K562 (cell line): ENCODE data around the gene CCDC137. TPM values are rescaled to one million over a fixed set of nuclear protein-coding genes. Genes with fewer than 3 reads are reported as not detected.

Source experiments
- ATAC-seq: fragments of 200-7000 bp; cut with Tn5 transposase; 3 replicates; pipeline ENCODE4 v1.9.1; 2020; ENCODE audit warnings: moderate library complexity
- BruUV-seq: library from RNA; stranded (reverse); fragments of 400-500 nt; replicated peaks from 2 replicates; lab custom pipeline; 2021; lab: Mats Ljungman, UMichigan
- CTCF ChIA-PET: fragments of 300-600 bp; formaldehyde crosslinking; extraction: SDS; loops from one replicate; lab custom pipeline; 2021; ENCODE audit warnings: low intra/inter-chr PET ratio; lab: Yijun Ruan, JAX
- POLR2A ChIA-PET: fragments of 300-600, 350-650 bp; sonication (Branson Sonifier 250); formaldehyde crosslinking; extraction: SDS; loops from one replicate; lab custom pipeline; 2021; ENCODE audit warnings: antibody characterized with exemption, inconsistent platforms; lab: Yijun Ruan, JAX
- DNase-seq, 4 experiments: peaks; one replicate each; pipeline versions ENCODE4 v3.0.0 to v3.0.0-alpha.2; 2011 to 2018; ENCODE audit warnings: low spot score in 3 of 4, mixed read lengths in 3 of 4; ENCODE audit errors: extremely low read depth in 1 of 4
- FAIRE-seq: peaks from 2 replicates; lab custom pipeline; 2011; peaks lifted over from hg19 to GRCh38; lab: Jason Lieb, UNC
- H2AFZ ChIP-seq: 2 replicates; pipeline ENCODE4 v1.6.0; 2011; ENCODE audit warnings: low read depth, low read length, control low read depth, inconsistent platforms
- H3K27ac ChIP-seq: fragments of 200-600 bp; 3 replicates; pipeline ENCODE4 v1.8.0; 2011; ENCODE audit warnings: low read depth, mild to moderate bottlenecking, control low read depth, inconsistent platforms, low read length, moderate library complexity, mixed read lengths; ENCODE audit errors: extremely low read depth
- H3K27me3 ChIP-seq, 2 experiments: fragments of 300-600 bp in 1 of 2; 2 replicates in 1 of 2; 3 replicates in 1 of 2; pipeline versions ENCODE4 v1.6.0 to v1.8.0; 2011; ENCODE audit warnings: inconsistent platforms in 2 of 2, low read length in 2 of 2, mild to moderate bottlenecking in 1 of 2, mixed read lengths in 1 of 2, moderate library complexity in 1 of 2; ENCODE audit not compliant: control insufficient read depth in 2 of 2, insufficient read depth in 2 of 2
- H3K36me3 ChIP-seq: fragments of 300-600 bp; 3 replicates; pipeline ENCODE4 v1.8.0; 2011; ENCODE audit warnings: mild to moderate bottlenecking, low read length, inconsistent platforms; ENCODE audit not compliant: control insufficient read depth, insufficient read depth
- H3K4me1 ChIP-seq, 2 experiments: fragments of 200-600 bp in 1 of 2; replicated peaks in 1 of 2; 2 replicates in 1 of 2; 3 replicates in 1 of 2; pipeline versions ENCODE4 v1.5.1 to v1.8.0; 2011; ENCODE audit warnings: inconsistent platforms in 2 of 2, low read length in 2 of 2, mild to moderate bottlenecking in 1 of 2, mixed read lengths in 1 of 2, moderate library complexity in 1 of 2; ENCODE audit not compliant: control insufficient read depth in 2 of 2, insufficient read depth in 2 of 2
- H3K4me2 ChIP-seq: 2 replicates; pipeline ENCODE4 v1.6.1; 2011; ENCODE audit warnings: low read length, control low read depth, inconsistent platforms, mixed read lengths; ENCODE audit not compliant: insufficient read depth
- H3K4me3 ChIP-seq: fragments of 200-600 bp; sonication (generic), shearing (Covaris generic); 2 replicates; pipeline ENCODE4 v1.5.1; 2016; ENCODE audit warnings: control low read depth, inconsistent platforms
- H3K79me2 ChIP-seq: fragments of 200-600 bp; 3 replicates; pipeline ENCODE4 v1.8.0; 2011; ENCODE audit warnings: low read length, inconsistent platforms; ENCODE audit not compliant: control insufficient read depth, insufficient read depth
- H3K9ac ChIP-seq, 2 experiments: 2 replicates each; pipeline versions ENCODE4 v1.6.0 to v1.6.1; 2011; ENCODE audit warnings: low read depth in 2 of 2, low read length in 2 of 2, control low read depth in 1 of 2, inconsistent platforms in 1 of 2, mild to moderate bottlenecking in 1 of 2, mixed read lengths in 1 of 2; ENCODE audit not compliant: insufficient read depth in 1 of 2
- H3K9me1 ChIP-seq: one replicate; pipeline ENCODE4 v1.6.0; 2011; ENCODE audit warnings: inconsistent platforms, mild to moderate bottlenecking, low read length, moderate library complexity; ENCODE audit not compliant: control insufficient read depth, insufficient read depth
- H3K9me3 ChIP-seq: replicated peaks from 2 replicates; pipeline ENCODE4 v1.5.1; 2011; ENCODE audit warnings: low read depth, low read length, inconsistent platforms; ENCODE audit not compliant: control insufficient read depth, insufficient read depth
- H4K20me1 ChIP-seq: replicated peaks from 2 replicates; pipeline ENCODE4 v1.6.1; 2011; ENCODE audit warnings: low read length, inconsistent platforms, mixed read lengths; ENCODE audit not compliant: control insufficient read depth, insufficient read depth
- BCOR ChIP-seq: fragments of 450-650 bp; IDR thresholded peaks from 2 replicates; pipeline ENCODE4 v1.6.1; 2016
- C11orf30 ChIP-seq: fragments of 450-650 bp; IDR thresholded peaks from 2 replicates; pipeline ENCODE4 v1.6.1; 2016; ENCODE audit warnings: low read depth, mild to moderate bottlenecking
- EGR1 ChIP-seq: fragments of 450-650 bp; conservative IDR thresholded peaks from 2 replicates; pipeline ENCODE4 v1.6.1; 2017; ENCODE audit warnings: mild to moderate bottlenecking
- MYNN ChIP-seq, 2 experiments: sonication (generic); formaldehyde crosslinking in 1 of 2; IDR thresholded peaks; 2 replicates each; pipeline versions ENCODE4 v1.5.0 to v1.6.1; 2016 to 2020; ENCODE audit warnings: antibody characterized with exemption in 1 of 2, missing genetic modification reagents in 1 of 2
- NR3C1 ChIP-seq: sonication (generic); formaldehyde crosslinking; IDR thresholded peaks from 2 replicates; pipeline ENCODE4 v1.8.1; 2022; ENCODE audit warnings: missing genetic modification reagents
- POLR2G ChIP-seq: fragments of 200-400 bp; formaldehyde crosslinking; IDR thresholded peaks from 2 replicates; pipeline ENCODE4 v1.6.1; 2017; ENCODE audit warnings: low read depth, mild to moderate bottlenecking, antibody characterized with exemption, low read length, moderate library complexity
- SMARCA5 ChIP-seq: fragments of 450-650 bp; IDR thresholded peaks from 2 replicates; pipeline ENCODE4 v1.6.1; 2016
- SMARCE1 ChIP-seq: fragments of 450-650 bp; IDR thresholded peaks from 2 replicates; pipeline ENCODE4 v1.7.1; 2016; ENCODE audit warnings: mild to moderate bottlenecking
- ZFX ChIP-seq: sonication (generic); formaldehyde crosslinking; IDR thresholded peaks from 2 replicates; pipeline ENCODE4 v1.8.0; 2022; ENCODE audit warnings: mild to moderate bottlenecking, missing genetic modification reagents, moderate library complexity
- ZNF316 ChIP-seq: fragments of 450-650 bp; IDR thresholded peaks from 2 replicates; pipeline ENCODE4 v1.6.1; 2016
- ZNF41 ChIP-seq: fragments of 250-450 bp; sonication (Bioruptor Pico); conservative IDR thresholded peaks from 2 replicates; pipeline ENCODE4 v1.4.0; 2020; ENCODE audit warnings: mild to moderate bottlenecking
- ZNF511 ChIP-seq: sonication (generic); formaldehyde crosslinking; IDR thresholded peaks from 2 replicates; pipeline ENCODE4 v1.8.0; 2022; ENCODE audit warnings: mild to moderate bottlenecking, missing genetic modification reagents
- WGBS: fragments of 100-300 bp; shearing (Covaris generic); methylation state at CpG from one replicate; pipeline ENCODE4 v1.1.6; 2016; ENCODE audit warnings: low coverage, mixed read lengths; ENCODE audit not compliant: insufficient coverage; ENCODE audit errors: missing lambda C conversion rate; 5-methylcytosine and 5-hydroxymethylcytosine counted together
- in situ Hi-C: fragments of 300-500 bp; cut with MboI; formaldehyde crosslinking; loops from 4 replicates; pipeline ENCODE4 v1.15.0; 2018; ENCODE audit warnings: inconsistent platforms, mixed read lengths
- intact Hi-C: fragments of 100-400 bp; cut with micrococcal nuclease; formaldehyde crosslinking; loops from 2 replicates; pipeline ENCODE4 v1.14.2; 2022
- polyA plus RNA-seq, 8 experiments: library from polyadenylated mRNA; depleted of rRNA in 4 of 8; stranded (reverse) in 5 of 8; unstranded in 3 of 8; fragments of >200 nt; fragmentation: Nextera tagmentation in 2 of 8; fragmentation: Illumina TruSeq in 1 of 8; extraction: Ambion mirVana in 2 of 8; extraction: Trizol in 1 of 8; gene quantifications; 2 replicates each; pipeline versions ENCODE4 v1.2.1 to v1.2.3, GENCODE V29; 2011 to 2014; ENCODE audit warnings: inconsistent platforms in 1 of 8, missing spikeins in 1 of 8
- total RNA-seq, 7 experiments: library from RNA; depleted of rRNA in 6 of 7; stranded (reverse); fragments of >200 nt in 6 of 7; fragmentation: Illumina TruSeq in 2 of 7; extraction: Trizol in 2 of 7; gene quantifications; 2 replicates each; pipeline versions ENCODE4 v1.2.1 to v1.2.3, GENCODE V29; 2011 to 2021; ENCODE audit warnings: low replicate concordance in 1 of 7

CCDC137 gene
- total and polyA plus RNA-seq, 9 of the 15 experiments (the other 6 are each of a cell fraction or from before 2014, with no cell fraction given), result 2.3 to 68.1 (median 38.3) TPM

DNA sequence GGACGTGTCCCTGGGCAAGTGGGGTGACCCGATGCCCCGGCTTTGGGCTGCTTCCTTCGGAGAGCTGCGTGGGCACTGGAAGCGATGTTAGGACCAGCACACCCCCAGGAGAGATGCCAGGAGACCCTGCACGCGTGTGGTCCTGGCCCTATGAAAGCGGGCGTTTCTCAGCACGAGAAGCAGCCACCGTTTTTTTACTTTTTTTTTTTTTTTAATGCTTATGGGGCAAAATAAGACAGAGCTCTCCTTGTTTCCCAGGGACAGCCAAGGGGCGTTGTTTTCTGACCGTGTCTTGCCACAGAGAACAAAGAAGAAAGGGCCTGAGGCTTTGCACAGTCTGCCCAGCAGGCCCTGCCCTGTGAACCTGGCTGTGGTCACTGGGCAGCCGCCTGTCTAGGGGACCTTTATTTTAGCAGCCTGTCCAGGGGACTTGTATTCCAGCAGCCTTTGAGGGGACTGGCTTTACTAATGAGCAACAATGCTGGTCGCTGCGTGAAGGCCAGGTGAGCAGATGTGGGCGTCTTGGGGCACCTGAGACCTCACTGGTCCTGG, 46.5 kb downstream of the CCDC137 start:
- WGBS, result 3% methylated on average over 16 of the region's 18 CpGs
- TF ChIP-seq ZNF511 (CRISPR knock-in tag) (peak; percentile 63; the same call in 1 of the 2 replicates), NR3C1 (CRISPR knock-in tag) (no peak), SMARCE1 (no peak), ZNF316 (peak; percentile 80), ZNF41 (CRISPR knock-in tag) (no peak), C11orf30 (peak; percentile 23; the same call in 1 of the 2 replicates), ZFX (peak; percentile 12; the same call in 1 of the 2 replicates), MYNN (IDR thresholded peaks at IDR 0.05) (peak; percentile 99), MYNN (CRISPR knock-in tag; IDR thresholded peaks at IDR 0.05) (peak; percentile 89), EGR1 (0 out of 2 replicates have a peak, but pooled peaks have one; percentile 0), POLR2G (peak; percentile 37; the same call in 1 of the 2 replicates), BCOR (0 out of 2 replicates have a peak, but pooled peaks have one; percentile 8), SMARCA5 (0 out of 2 replicates have a peak, but pooled peaks have one; percentile 1)
- DNase-seq (no peak), ATAC-seq (peak; percentile 2; the same call in 2 of the 3 replicates), FAIRE-seq (no peak)
- intact Hi-C loops (no loop called here), in situ Hi-C loops (no loop called here)
- H3K9me1 ChIP-seq, result peaks cover 2% of the 10 kb centered on the region
- H3K36me3 ChIP-seq, result peaks cover 54% of the 10 kb centered on the region; the same call in 2 of the 3 replicates
- peaks cover 13% of the 10 kb centered on the region for H4K20me1 ChIP-seq
- H3K27me3 ChIP-seq, result no peaks in the 10 kb centered on the region
- H3K4me1 ChIP-seq, result peaks cover 23 to 87% of the 10 kb centered on the region in 2 experiments
- no peak overlapping the region for H2AFZ ChIP-seq
- POLR2A ChIA-PET, result interaction anchor here (0.6 to 5.2 kb wide), 6 partner anchors 9 to 224 kb away, joined by 3 to 59 read pairs (median 4); partner anchors contain the start of genes ARL16, HGS and MRPL12
- CTCF ChIA-PET, result interaction anchor here (1.1 kb wide), 1 partner anchor 308 kb away, joined by 3 read pairs; no protein-coding TSS in a partner anchor
- H3K9me3 ChIP-seq, result no peaks in the 10 kb centered on the region
- H3K4me2 ChIP-seq, result peak overlapping the region; percentile 92
- no TSS peak for BruUV-seq
- peak overlapping the region; percentile 88 for H3K27ac ChIP-seq
- H3K9ac ChIP-seq, result peak overlapping the region; percentile 80 to 95
- peak overlapping the region; percentile 93 for H3K4me3 ChIP-seq
- peaks cover 39% of the 10 kb centered on the region for H3K79me2 ChIP-seq
